WTC11 (cell line): Measurements from ENCODE around the gene FAM53B.

Source experiments
- TF ChIP-seq, protein P1 (sequence below): sonication (generic); formaldehyde crosslinking; IDR thresholded peaks from 2 replicates; pipeline ENCODE4 v1.8.0; 2023; ENCODE audit warnings: missing genetic modification reagents
- TF ChIP-seq, protein P2 (sequence below): fragments of 200-600 bp; IDR thresholded peaks from 2 replicates; pipeline ENCODE4 v1.8.0; 2022; ENCODE audit warnings: antibody characterized with exemption

DNA sequence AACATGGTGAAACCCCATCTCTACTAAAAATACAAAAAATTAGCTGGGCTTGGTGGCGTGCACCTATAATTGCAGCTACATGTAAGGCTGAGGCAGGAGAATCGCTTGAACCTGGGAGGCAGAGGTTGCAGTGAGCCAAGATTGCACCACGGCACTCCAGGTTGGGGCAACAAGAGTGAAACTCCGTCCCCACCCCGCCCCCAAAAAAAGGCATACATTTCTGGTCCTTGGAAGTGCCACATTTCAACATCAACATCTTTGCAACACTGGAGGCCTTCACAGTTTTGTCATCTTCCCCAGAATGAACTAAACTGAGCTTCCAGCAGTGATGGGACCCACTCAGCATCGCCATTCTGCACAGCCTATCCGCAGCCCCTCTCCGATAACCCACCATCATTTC lies 36.6 kb downstream of the FAM53B start:
- TF ChIP-seq, protein P1, sequence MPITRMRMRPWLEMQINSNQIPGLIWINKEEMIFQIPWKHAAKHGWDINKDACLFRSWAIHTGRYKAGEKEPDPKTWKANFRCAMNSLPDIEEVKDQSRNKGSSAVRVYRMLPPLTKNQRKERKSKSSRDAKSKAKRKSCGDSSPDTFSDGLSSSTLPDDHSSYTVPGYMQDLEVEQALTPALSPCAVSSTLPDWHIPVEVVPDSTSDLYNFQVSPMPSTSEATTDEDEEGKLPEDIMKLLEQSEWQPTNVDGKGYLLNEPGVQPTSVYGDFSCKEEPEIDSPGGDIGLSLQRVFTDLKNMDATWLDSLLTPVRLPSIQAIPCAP (CRISPR knock-in tag) = no peak
- TF ChIP-seq, protein P2, sequence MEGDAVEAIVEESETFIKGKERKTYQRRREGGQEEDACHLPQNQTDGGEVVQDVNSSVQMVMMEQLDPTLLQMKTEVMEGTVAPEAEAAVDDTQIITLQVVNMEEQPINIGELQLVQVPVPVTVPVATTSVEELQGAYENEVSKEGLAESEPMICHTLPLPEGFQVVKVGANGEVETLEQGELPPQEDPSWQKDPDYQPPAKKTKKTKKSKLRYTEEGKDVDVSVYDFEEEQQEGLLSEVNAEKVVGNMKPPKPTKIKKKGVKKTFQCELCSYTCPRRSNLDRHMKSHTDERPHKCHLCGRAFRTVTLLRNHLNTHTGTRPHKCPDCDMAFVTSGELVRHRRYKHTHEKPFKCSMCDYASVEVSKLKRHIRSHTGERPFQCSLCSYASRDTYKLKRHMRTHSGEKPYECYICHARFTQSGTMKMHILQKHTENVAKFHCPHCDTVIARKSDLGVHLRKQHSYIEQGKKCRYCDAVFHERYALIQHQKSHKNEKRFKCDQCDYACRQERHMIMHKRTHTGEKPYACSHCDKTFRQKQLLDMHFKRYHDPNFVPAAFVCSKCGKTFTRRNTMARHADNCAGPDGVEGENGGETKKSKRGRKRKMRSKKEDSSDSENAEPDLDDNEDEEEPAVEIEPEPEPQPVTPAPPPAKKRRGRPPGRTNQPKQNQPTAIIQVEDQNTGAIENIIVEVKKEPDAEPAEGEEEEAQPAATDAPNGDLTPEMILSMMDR = no peak
